ENCODE measurements around the gene AUH. TPM values are rescaled to one million over a fixed set of nuclear protein-coding genes. Genes with fewer than 3 reads are reported as not detected.

AUH gene
- total and polyA plus RNA-seq, 10 of the 15 experiments (the other 5 are each of a cell fraction or from before 2014, with no cell fraction given) = 1.7 to 7.3 (median 4.6) TPM

- no peak overlapping the region for H3K4me3 ChIP-seq
- FAIRE-seq = no peak
- ChIA-PET CTCF (interaction anchor here (0.9 to 1.0 kb wide), 2 partner anchors 13 to 26 kb away, joined by 3 read pairs; no protein-coding TSS in a partner anchor), SMC1A (ENCODE audit: uncharacterized antibody, unreplicated experiment) (interaction anchor here (0.9 to 1.2 kb wide), 3 partner anchors 8 to 30 kb away, joined by 3 read pairs; no protein-coding TSS in a partner anchor), RAD21 (ENCODE audit: unreplicated experiment) (interaction anchor here (0.9 to 1.8 kb wide), 3 partner anchors 15 to 263 kb away, joined by 4 to 6 read pairs (median 4); no protein-coding TSS in a partner anchor), POLR2A (no interaction called here)
- ATAC-seq = peak; percentile 17; the same call in 1 of the 3 replicates
- H3K36me3 ChIP-seq (ENCODE audit: control insufficient read depth in 2 of 2, insufficient read depth in 2 of 2, low read length in 1 of 2) = no peaks in the 10 kb centered on the region
- in situ Hi-C loops (cut with MboI) (no loop called here), intact Hi-C loops (cut with micrococcal nuclease; ENCODE audit: unreplicated experiment) (no loop called here)
- H3K4me2 ChIP-seq (ENCODE audit: control insufficient read depth, insufficient read depth) = no peak overlapping the region
- no peak overlapping the region for H3K27ac ChIP-seq (ENCODE audit: control insufficient read depth, insufficient read depth)
- no peak for DNase-seq (ENCODE audit: low read depth, low spot score)
- peak; percentile 55 for TF ChIP-seq RUNX3 (IDR thresholded peaks at IDR 0.05; ENCODE audit: low read length)
- TF ChIP-seq LARP7 (IDR thresholded peaks at IDR 0.05) = no peak
- no peak overlapping the region for H2AFZ ChIP-seq (ENCODE audit: control insufficient read depth, low read depth, low read length)
- H3K79me2 ChIP-seq (ENCODE audit: control insufficient read depth, insufficient read depth, low read length) = no peaks in the 10 kb centered on the region
- no peaks in the 10 kb centered on the region; a peak in 3 of 4 replicates for H3K27me3 ChIP-seq (replicated peaks in 1 of 2; ENCODE audit: control insufficient read depth in 2 of 2, insufficient read depth in 2 of 2, low read length in 1 of 2)
- no TSS peak for BruUV-seq (replicated peaks)
- no peaks in the 10 kb centered on the region for H4K20me1 ChIP-seq (ENCODE audit: control insufficient read depth, insufficient read depth)
- H3K9ac ChIP-seq (ENCODE audit: control insufficient read depth, insufficient read depth, low read length) = no peak overlapping the region
- H3K4me1 ChIP-seq (ENCODE audit: control insufficient read depth, insufficient read depth, low read length) = no peaks in the 10 kb centered on the region
- H3K9me3 ChIP-seq (replicated peaks; ENCODE audit: control insufficient read depth, insufficient read depth, low read length) = no peaks in the 10 kb centered on the region
- 51% methylated on average over 15 of the region's 15 CpGs for WGBS (ENCODE audit: insufficient coverage, insufficient replicate concordance, low lambda C conversion rate, missing lambda C conversion rate)
Observed at GRCh38 chr9:91177661-91178280, 183.9 kb downstream of the AUH start.

GRCh38 chr9:91177081-91177480 lies 184.6 kb downstream of the AUH start:
- CTCF ChIA-PET = interaction anchor here (1.0 kb wide), 1 partner anchor 12 kb away, joined by 3 read pairs; no protein-coding TSS in a partner anchor
- H3K4me3 ChIP-seq = no peak overlapping the region
- no peak overlapping the region for H2AFZ ChIP-seq (ENCODE audit: control insufficient read depth, low read depth, low read length)
- no peak overlapping the region for H3K4me2 ChIP-seq (ENCODE audit: control insufficient read depth, insufficient read depth)
- TF ChIP-seq HCFC1 (IDR thresholded peaks at IDR 0.05; ENCODE audit: low read length) = no peak
- TF ChIP-seq ASH2L (IDR thresholded peaks at IDR 0.05; ENCODE audit: borderline replicate concordance, low read depth) = no peak
- no peak for TF ChIP-seq GATAD2B (conservative IDR thresholded peaks at IDR 0.05; ENCODE audit: low read depth)
- TF ChIP-seq NR2F1 (conservative IDR thresholded peaks at IDR 0.05) = no peak
- no peak for TF ChIP-seq CTCF (IDR thresholded peaks at IDR 0.05 in 2 of 3, conservative IDR thresholded peaks at IDR 0.05 in 1 of 3; ENCODE audit: control insufficient read depth in 2 of 3, extremely low read depth in 1 of 3, insufficient read depth in 1 of 3, low read depth in 3 of 3, low read length in 3 of 3)
- H3K4me1 ChIP-seq (ENCODE audit: control insufficient read depth, insufficient read depth, low read length) = no peaks in the 10 kb centered on the region
- no peaks in the 10 kb centered on the region for H4K20me1 ChIP-seq (ENCODE audit: control insufficient read depth, insufficient read depth)
- SMC1A ChIA-PET (ENCODE audit: uncharacterized antibody, unreplicated experiment) = interaction anchor here (1.2 kb wide), 1 partner anchor 25 kb away, joined by 3 read pairs; no protein-coding TSS in a partner anchor
- H3K27me3 ChIP-seq (replicated peaks in 1 of 2; ENCODE audit: control insufficient read depth in 2 of 2, insufficient read depth in 2 of 2, low read length in 1 of 2) = no peaks in the 10 kb centered on the region; a peak in 3 of 4 replicates
- 64% methylated on average over 4 of the region's 4 CpGs for WGBS (ENCODE audit: insufficient coverage, insufficient replicate concordance, low lambda C conversion rate, missing lambda C conversion rate)
- RAD21 ChIA-PET (ENCODE audit: unreplicated experiment) = interaction anchor here (1.5 to 1.8 kb wide), 2 partner anchors 31 to 262 kb away, joined by 4 to 6 read pairs; no protein-coding TSS in a partner anchor
- intact Hi-C loops (cut with micrococcal nuclease; ENCODE audit: unreplicated experiment) (no loop called here), in situ Hi-C loops (cut with MboI) (no loop called here)
- FAIRE-seq (no peak), ATAC-seq (no peak), DNase-seq (ENCODE audit: low read depth, low spot score) (no peak)
- no peak overlapping the region for H3K9ac ChIP-seq (ENCODE audit: control insufficient read depth, insufficient read depth, low read length)
- no TSS peak for BruUV-seq (replicated peaks)
- H3K79me2 ChIP-seq (ENCODE audit: control insufficient read depth, insufficient read depth, low read length) = no peaks in the 10 kb centered on the region
- H3K36me3 ChIP-seq (ENCODE audit: control insufficient read depth in 2 of 2, insufficient read depth in 2 of 2, low read length in 1 of 2) = no peaks in the 10 kb centered on the region
- H3K27ac ChIP-seq (ENCODE audit: control insufficient read depth, insufficient read depth) = no peak overlapping the region
- POLR2A ChIA-PET = no interaction called here
- H3K9me3 ChIP-seq (replicated peaks; ENCODE audit: control insufficient read depth, insufficient read depth, low read length) = no peaks in the 10 kb centered on the region; the same call in 2 of the 3 replicates
